Esophagus squamous epithelium (tissue), 4 donors: ENCODE measurements around the gene KCNS1.

ENCODE experiments used
- POLR2A ChIP-seq, 4 donors: fragments of 450-650 bp; IDR thresholded peaks; one replicate each; pipeline ENCODE4 v1.6.1; 2017; ENCODE audit warnings: antibody characterized with exemption in 4 of 4, mild to moderate bottlenecking in 4 of 4, moderate library complexity in 3 of 4
- TF ChIP-seq, protein P1 (sequence below), 6 experiments: fragments of 450-650 bp in 4 of 6; fragments of 200-600 bp in 2 of 6; sonication (generic) in 2 of 6; IDR thresholded peaks; one replicate each; pipeline ENCODE4 v1.5.1; 2016 to 2019; ENCODE audit warnings: antibody characterized with exemption in 6 of 6, mild to moderate bottlenecking in 4 of 6, moderate library complexity in 4 of 6

GRCh38 chr20:45042978-45043377, 57.9 kb downstream of the KCNS1 start:
- TF ChIP-seq, protein P1, sequence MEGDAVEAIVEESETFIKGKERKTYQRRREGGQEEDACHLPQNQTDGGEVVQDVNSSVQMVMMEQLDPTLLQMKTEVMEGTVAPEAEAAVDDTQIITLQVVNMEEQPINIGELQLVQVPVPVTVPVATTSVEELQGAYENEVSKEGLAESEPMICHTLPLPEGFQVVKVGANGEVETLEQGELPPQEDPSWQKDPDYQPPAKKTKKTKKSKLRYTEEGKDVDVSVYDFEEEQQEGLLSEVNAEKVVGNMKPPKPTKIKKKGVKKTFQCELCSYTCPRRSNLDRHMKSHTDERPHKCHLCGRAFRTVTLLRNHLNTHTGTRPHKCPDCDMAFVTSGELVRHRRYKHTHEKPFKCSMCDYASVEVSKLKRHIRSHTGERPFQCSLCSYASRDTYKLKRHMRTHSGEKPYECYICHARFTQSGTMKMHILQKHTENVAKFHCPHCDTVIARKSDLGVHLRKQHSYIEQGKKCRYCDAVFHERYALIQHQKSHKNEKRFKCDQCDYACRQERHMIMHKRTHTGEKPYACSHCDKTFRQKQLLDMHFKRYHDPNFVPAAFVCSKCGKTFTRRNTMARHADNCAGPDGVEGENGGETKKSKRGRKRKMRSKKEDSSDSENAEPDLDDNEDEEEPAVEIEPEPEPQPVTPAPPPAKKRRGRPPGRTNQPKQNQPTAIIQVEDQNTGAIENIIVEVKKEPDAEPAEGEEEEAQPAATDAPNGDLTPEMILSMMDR (IDR thresholded peaks at IDR 0.05), result no peak
- no peak for TF ChIP-seq POLR2A (IDR thresholded peaks at IDR 0.05)
